CD4-positive, CD25-positive, alpha-beta regulatory T cell (primary cell): Measurements from ENCODE around the gene TRIOBP. TPM values are rescaled to one million over a fixed set of nuclear protein-coding genes. Genes with fewer than 3 reads are reported as not detected.
"Not testable (repeated sequence)": the region's sequence is repeated elsewhere in the genome, so short reads cannot be mapped to it uniquely, and the experiment has no call there.

Experiments
- ATAC-seq, 2 donors: fragments of 150-1000 bp; cut with Tn5 transposase; one replicate each; pipeline ENCODE4 v1.10.0; 2021; ENCODE audit warnings: low read depth in 2 of 2, moderate number of reproducible peaks in 2 of 2, moderate library complexity in 1 of 2
- DNase-seq, 3 donors: peaks; one replicate each; pipeline versions ENCODE4 v3.0.0 to v3.0.0-alpha.2; 2012 to 2022; ENCODE audit warnings: mixed read lengths in 1 of 3
- H3K27ac ChIP-seq: one replicate; pipeline ENCODE4 v1.7.0; 2013; ENCODE audit warnings: mild to moderate bottlenecking, low read length; ENCODE audit not compliant: insufficient read depth, poor library complexity, severe bottlenecking
- H3K27me3 ChIP-seq: one replicate; pipeline ENCODE4 v1.7.0; 2013; ENCODE audit warnings: low read length; ENCODE audit not compliant: control insufficient read depth, insufficient read depth
- H3K36me3 ChIP-seq: one replicate; pipeline ENCODE4 v1.7.0; 2013; ENCODE audit warnings: mild to moderate bottlenecking, low read length, moderate library complexity; ENCODE audit not compliant: control insufficient read depth, insufficient read depth
- H3K4me1 ChIP-seq: 2 replicates; pipeline ENCODE4 v1.7.0; 2013; ENCODE audit warnings: mild to moderate bottlenecking, low read length; ENCODE audit not compliant: insufficient read depth, control insufficient read depth, poor library complexity, severe bottlenecking
- H3K4me3 ChIP-seq: one replicate; pipeline ENCODE4 v1.7.0; 2013; ENCODE audit warnings: low read depth, mild to moderate bottlenecking, low read length, moderate library complexity
- H3K9me3 ChIP-seq, 2 experiments: 1 replicate in 1 of 2; 2 replicates in 1 of 2; pipeline ENCODE4 v1.7.0; 2013; ENCODE audit warnings: low read length in 2 of 2, mild to moderate bottlenecking in 1 of 2, moderate library complexity in 1 of 2; ENCODE audit not compliant: control insufficient read depth in 2 of 2
- H3K27ac Mint-ChIP-seq, 3 donors: one replicate each; pipeline ENCODE4 v1.8.0; 2020 to 2022; ENCODE audit warnings: mild to moderate bottlenecking in 3 of 3, mixed read lengths in 3 of 3, moderate library complexity in 2 of 3
- H3K27me3 Mint-ChIP-seq: one replicate; pipeline ENCODE4 v1.8.0; 2022; ENCODE audit warnings: mild to moderate bottlenecking, mixed read lengths
- H3K36me3 Mint-ChIP-seq: one replicate; pipeline ENCODE4 v1.8.0; 2020; ENCODE audit warnings: mixed read lengths
- H3K4me1 Mint-ChIP-seq, 4 donors: one replicate each; pipeline ENCODE4 v1.8.0; 2020 to 2022; ENCODE audit warnings: mixed read lengths in 4 of 4, mild to moderate bottlenecking in 1 of 4
- H3K4me3 Mint-ChIP-seq, 4 donors: one replicate each; pipeline ENCODE4 v1.8.0; 2020 to 2022; ENCODE audit warnings: mild to moderate bottlenecking in 4 of 4, mixed read lengths in 4 of 4, moderate library complexity in 3 of 4
- H3K9me3 Mint-ChIP-seq, 7 donors: one replicate each; pipeline ENCODE4 v1.8.0; 2020 to 2022; ENCODE audit warnings: mixed read lengths in 7 of 7, mild to moderate bottlenecking in 3 of 7, moderate library complexity in 2 of 7
- polyA plus RNA-seq, 4 donors: library from polyadenylated mRNA; unstranded; fragments of 300-500 nt; fragmentation: Illumina TruSeq; gene quantifications; one replicate each; pipeline ENCODE4 v1.2.3, GENCODE V29; 2021
- total RNA-seq: library from RNA; stranded (reverse); gene quantifications from one replicate; pipeline ENCODE4 v1.2.3, GENCODE V29; 2022

TRIOBP gene
- total and polyA plus RNA-seq, 5 donors from 2014 or later, result 10.9 to 24.8 (median 14.0) TPM

GRCh38 chr22:37714634-37715033 lies 17.8 kb downstream of the TRIOBP start:
- no peak for DNase-seq
- no peak overlapping the region for H3K27ac Mint-ChIP-seq
- no peaks in the 10 kb centered on the region for H3K27me3 ChIP-seq
- H3K4me3 Mint-ChIP-seq, result no peak overlapping the region
- no peak for ATAC-seq
- no peaks in the 10 kb centered on the region for H3K36me3 ChIP-seq
- H3K27ac ChIP-seq, result no peak overlapping the region
- peaks cover 14% of the 10 kb centered on the region for H3K36me3 Mint-ChIP-seq
- H3K4me1 ChIP-seq, result no peaks in the 10 kb centered on the region
- H3K9me3 ChIP-seq, result no peaks in the 10 kb centered on the region
- H3K9me3 Mint-ChIP-seq, result no peaks in the 10 kb centered on the region
- peaks cover 0 to 3% (median 0%) of the 10 kb centered on the region in 4 donors for H3K4me1 Mint-ChIP-seq
- no peaks in the 10 kb centered on the region for H3K27me3 Mint-ChIP-seq
- no peak overlapping the region for H3K4me3 ChIP-seq

- Histone ChIP-seq H3K27ac (no peak overlapping the region), H3K36me3 (no peaks in the 10 kb centered on the region), H3K4me3 (no peak overlapping the region), H3K4me1 (no peaks in the 10 kb centered on the region), H3K9me3 (no peaks in the 10 kb centered on the region), H3K27me3 (no peaks in the 10 kb centered on the region)
- Mint-ChIP-seq H3K9me3 (peaks cover 0 to 2% (median 0%) of the 10 kb centered on the region in 7 donors), H3K27me3 (no peaks in the 10 kb centered on the region), H3K4me1 (no peaks in the 10 kb centered on the region), H3K4me3 (no peak overlapping the region), H3K27ac (no peak overlapping the region), H3K36me3 (peaks cover 10% of the 10 kb centered on the region)
- ATAC-seq (no peak), DNase-seq (no peak)
Measured at GRCh38 chr22:37715760-37716159, 18.9 kb downstream of the TRIOBP start.

- Mint-ChIP-seq H3K27ac (no peak overlapping the region), H3K27me3 (no peaks in the 10 kb centered on the region), H3K4me3 (no peak overlapping the region), H3K36me3 (peaks cover 10% of the 10 kb centered on the region), H3K9me3 (peaks cover 0 to 2% (median 0%) of the 10 kb centered on the region in 7 donors), H3K4me1 (no peaks in the 10 kb centered on the region)
- ATAC-seq, result no peak
- Histone ChIP-seq H3K27me3 (no peaks in the 10 kb centered on the region), H3K4me1 (no peaks in the 10 kb centered on the region), H3K36me3 (no peaks in the 10 kb centered on the region), H3K9me3 (no peaks in the 10 kb centered on the region), H3K4me3 (no peak overlapping the region), H3K27ac (no peak overlapping the region)
- no peak for DNase-seq
Measured at GRCh38 chr22:37716708-37717107, 19.9 kb downstream of the TRIOBP start.

- H3K27me3 Mint-ChIP-seq, H3K4me3 Mint-ChIP-seq, H3K27me3 ChIP-seq, H3K4me1 Mint-ChIP-seq, H3K9me3 Mint-ChIP-seq, H3K27ac Mint-ChIP-seq, H3K36me3 ChIP-seq, H3K9me3 ChIP-seq, H3K4me1 ChIP-seq, H3K4me3 ChIP-seq, H3K27ac ChIP-seq, ATAC-seq, DNase-seq: not testable (repeated sequence)
- peaks cover 10% of the 10 kb centered on the region for H3K36me3 Mint-ChIP-seq
Measured at GRCh38 chr22:37717235-37717634, 20.4 kb downstream of the TRIOBP start.

- H3K9me3 Mint-ChIP-seq, H3K4me3 ChIP-seq, H3K27ac ChIP-seq, H3K27ac Mint-ChIP-seq, ATAC-seq, H3K4me1 ChIP-seq, H3K27me3 Mint-ChIP-seq, DNase-seq, H3K4me1 Mint-ChIP-seq, H3K9me3 ChIP-seq, H3K36me3 ChIP-seq, H3K27me3 ChIP-seq, H3K4me3 Mint-ChIP-seq: not testable (repeated sequence)
- peaks cover 10% of the 10 kb centered on the region for H3K36me3 Mint-ChIP-seq
Measured at GRCh38 chr22:37717746-37718305, 21.0 kb downstream of the TRIOBP start.

GRCh38 chr22:37725551-37726240 lies 28.8 kb downstream of the TRIOBP start:
- Mint-ChIP-seq H3K4me3 (no peak overlapping the region), H3K4me1 (peaks cover 0 to 5% (median 0%) of the 10 kb centered on the region in 4 donors), H3K9me3 (no peaks in the 10 kb centered on the region), H3K27me3 (no peaks in the 10 kb centered on the region), H3K36me3 (peaks cover 11% of the 10 kb centered on the region), H3K27ac (no peak overlapping the region)
- no peaks in the 10 kb centered on the region for H3K27me3 ChIP-seq
- H3K4me1 ChIP-seq, result no peaks in the 10 kb centered on the region
- H3K9me3 ChIP-seq, result no peaks in the 10 kb centered on the region
- DNase-seq (no peak), ATAC-seq (no peak)
- no peaks in the 10 kb centered on the region for H3K36me3 ChIP-seq
- no peak overlapping the region for H3K4me3 ChIP-seq
- no peak overlapping the region for H3K27ac ChIP-seq

GRCh38 chr22:37726241-37726887 lies 29.5 kb downstream of the TRIOBP start:
- ATAC-seq (no peak), DNase-seq (peak in 1 of 3 donors; percentile 17)
- no peak overlapping the region for H3K4me3 ChIP-seq
- no peaks in the 10 kb centered on the region for H3K9me3 ChIP-seq
- H3K27ac Mint-ChIP-seq, result peak overlapping the region in 1 of 3 donors; percentile 15
- H3K27me3 Mint-ChIP-seq, result no peaks in the 10 kb centered on the region
- H3K27ac ChIP-seq, result no peak overlapping the region
- peaks cover 0 to 5% (median 0%) of the 10 kb centered on the region in 4 donors for H3K4me1 Mint-ChIP-seq
- H3K27me3 ChIP-seq, result no peaks in the 10 kb centered on the region
- peaks cover 11% of the 10 kb centered on the region for H3K36me3 Mint-ChIP-seq
- H3K36me3 ChIP-seq, result no peaks in the 10 kb centered on the region
- no peaks in the 10 kb centered on the region for H3K4me1 ChIP-seq
- no peak overlapping the region for H3K4me3 Mint-ChIP-seq
- H3K9me3 Mint-ChIP-seq, result no peaks in the 10 kb centered on the region
